GM12873 (cell line): ENCODE results near the gene COA1.

Experiments
- TF ChIP-seq, protein P1 (sequence below): IDR thresholded peaks from 2 replicates; pipeline ENCODE4 v1.5.1; 2012; ENCODE audit warnings: low read depth, mild to moderate bottlenecking, moderate library complexity, low read length, control low read depth; ENCODE audit not compliant: insufficient read depth; ENCODE audit errors: missing control alignments

Gene COA1

DNA sequence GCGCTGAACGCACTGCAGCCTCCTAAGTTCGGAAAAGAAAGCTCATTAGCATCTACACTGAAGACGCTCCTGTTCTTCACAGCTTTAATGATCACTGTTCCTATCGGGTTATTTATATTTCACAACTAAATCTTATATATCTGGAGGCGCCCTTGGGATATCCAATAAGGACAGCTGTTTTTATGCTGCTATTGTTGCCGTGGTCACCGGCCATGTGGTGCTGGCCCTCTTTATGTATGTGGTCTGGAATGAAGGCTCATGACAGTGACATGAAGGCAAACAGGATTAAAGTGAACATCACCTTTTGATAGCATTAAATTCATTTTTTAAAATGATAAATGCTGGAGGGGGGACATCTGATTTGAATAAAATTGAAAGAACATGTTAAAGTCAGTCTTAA is 38.0 kb upstream of the COA1 start:
- TF ChIP-seq, protein P1, sequence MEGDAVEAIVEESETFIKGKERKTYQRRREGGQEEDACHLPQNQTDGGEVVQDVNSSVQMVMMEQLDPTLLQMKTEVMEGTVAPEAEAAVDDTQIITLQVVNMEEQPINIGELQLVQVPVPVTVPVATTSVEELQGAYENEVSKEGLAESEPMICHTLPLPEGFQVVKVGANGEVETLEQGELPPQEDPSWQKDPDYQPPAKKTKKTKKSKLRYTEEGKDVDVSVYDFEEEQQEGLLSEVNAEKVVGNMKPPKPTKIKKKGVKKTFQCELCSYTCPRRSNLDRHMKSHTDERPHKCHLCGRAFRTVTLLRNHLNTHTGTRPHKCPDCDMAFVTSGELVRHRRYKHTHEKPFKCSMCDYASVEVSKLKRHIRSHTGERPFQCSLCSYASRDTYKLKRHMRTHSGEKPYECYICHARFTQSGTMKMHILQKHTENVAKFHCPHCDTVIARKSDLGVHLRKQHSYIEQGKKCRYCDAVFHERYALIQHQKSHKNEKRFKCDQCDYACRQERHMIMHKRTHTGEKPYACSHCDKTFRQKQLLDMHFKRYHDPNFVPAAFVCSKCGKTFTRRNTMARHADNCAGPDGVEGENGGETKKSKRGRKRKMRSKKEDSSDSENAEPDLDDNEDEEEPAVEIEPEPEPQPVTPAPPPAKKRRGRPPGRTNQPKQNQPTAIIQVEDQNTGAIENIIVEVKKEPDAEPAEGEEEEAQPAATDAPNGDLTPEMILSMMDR, result no peak

DNA sequence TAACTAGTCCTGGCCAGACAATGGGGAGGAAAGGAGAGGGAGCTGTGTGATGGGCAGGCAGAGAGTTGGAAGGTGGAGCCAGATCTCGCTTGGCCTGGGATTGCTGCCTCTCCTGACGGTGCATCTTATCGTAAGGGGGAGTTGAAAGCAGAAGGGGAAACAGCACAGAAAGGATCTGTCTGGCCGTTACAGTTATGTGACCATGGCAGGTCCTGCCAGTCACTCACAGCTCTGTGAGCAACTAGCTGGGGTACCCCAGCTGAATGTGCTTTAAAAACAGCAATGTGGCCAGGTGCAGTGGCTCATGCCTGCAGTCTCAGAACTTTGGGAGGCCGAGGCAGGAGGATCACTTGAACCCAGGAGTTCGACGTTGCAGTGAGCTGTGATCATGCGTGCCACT is 37.2 kb upstream of the COA1 start:
- TF ChIP-seq, protein P1, result no peak

DNA sequence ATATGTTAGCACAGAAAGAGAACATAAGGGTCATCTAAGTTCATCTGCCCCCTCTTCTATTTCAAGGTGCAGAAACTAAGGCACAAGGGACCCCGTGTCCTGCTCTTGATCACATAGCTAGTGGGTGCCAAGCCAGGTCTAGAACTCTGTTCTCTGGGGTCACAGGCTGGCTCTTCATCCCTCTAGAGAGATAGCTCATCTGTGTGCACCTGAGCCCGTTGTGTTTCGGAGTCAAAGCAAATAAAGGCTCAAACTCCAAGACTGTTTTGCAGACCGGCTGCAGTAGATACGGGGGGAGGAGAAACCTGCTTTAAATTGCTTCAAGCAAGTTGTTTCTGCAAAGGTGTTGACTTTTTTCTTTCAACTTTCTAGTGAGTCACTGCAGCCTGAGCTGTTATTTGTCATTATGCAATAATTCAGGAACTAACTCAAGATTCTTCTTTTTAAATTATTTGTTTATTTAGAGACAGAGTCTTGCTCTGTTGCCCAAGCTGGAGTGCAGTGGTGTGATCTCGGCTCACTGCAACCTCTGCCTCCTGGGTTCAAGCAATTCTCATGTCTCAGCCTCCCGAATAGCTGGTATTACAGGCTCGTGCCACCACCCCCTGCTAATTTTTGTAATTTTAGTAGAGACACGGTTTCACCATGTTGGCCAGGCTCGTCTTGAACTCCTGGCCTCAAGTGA is 35.6 kb upstream of the COA1 start:
- TF ChIP-seq, protein P1, result no peak

DNA sequence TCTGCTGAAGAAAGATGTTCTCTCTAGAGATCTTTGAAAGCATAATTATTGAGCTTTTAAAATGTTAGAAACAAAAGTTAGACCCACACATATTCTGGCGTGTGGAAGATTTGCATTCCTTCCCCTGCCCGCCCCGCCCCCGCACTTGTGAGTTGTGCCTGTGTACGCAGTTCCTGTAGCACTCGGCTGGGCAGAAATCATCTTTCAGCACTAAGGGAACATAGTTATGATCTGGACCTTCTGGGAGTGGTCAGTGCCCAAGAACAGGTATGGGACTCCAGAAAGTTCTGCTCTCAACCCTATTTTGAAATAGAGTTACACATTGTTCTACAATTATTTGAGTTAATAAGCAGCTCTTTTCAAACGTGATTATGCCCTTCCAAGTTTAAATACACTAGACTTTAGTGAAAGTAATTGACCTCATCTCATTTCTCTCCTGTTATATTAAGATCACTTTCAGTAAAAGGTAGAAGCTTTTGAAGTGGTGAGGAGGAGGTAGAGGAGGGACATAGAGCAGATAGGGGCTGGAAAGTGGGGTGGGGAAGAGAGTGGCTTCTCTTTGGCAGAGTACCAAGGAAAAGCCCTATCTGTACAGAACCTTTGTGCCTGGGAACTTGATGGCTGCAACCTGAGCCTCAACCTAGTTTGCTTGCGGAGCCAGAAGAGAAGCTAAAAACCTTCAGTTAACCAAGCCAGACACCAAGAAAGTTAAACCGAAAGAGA is 34.9 kb upstream of the COA1 start:
- TF ChIP-seq, protein P1, result no peak

DNA sequence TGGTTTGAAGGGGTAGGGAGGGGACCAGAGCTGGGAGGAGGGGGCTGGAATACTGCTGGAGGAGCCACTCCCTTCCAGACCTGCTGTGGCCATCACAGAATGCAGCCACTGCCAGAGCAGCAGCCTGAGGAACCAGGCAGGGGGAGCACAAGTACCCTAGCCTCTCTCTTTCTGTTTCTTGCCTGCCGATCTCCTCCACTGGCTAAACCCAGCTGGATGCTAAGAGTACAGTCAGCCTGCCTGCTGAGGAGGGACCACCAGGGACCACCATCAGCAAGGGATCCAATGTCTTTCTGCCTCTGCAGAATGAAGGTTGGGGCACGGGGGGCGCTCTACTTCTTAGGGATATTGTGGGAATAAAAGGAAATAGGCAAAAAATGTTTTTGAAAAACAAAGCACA is 33.9 kb upstream of the COA1 start:
- TF ChIP-seq, protein P1, result peak; percentile 15

DNA sequence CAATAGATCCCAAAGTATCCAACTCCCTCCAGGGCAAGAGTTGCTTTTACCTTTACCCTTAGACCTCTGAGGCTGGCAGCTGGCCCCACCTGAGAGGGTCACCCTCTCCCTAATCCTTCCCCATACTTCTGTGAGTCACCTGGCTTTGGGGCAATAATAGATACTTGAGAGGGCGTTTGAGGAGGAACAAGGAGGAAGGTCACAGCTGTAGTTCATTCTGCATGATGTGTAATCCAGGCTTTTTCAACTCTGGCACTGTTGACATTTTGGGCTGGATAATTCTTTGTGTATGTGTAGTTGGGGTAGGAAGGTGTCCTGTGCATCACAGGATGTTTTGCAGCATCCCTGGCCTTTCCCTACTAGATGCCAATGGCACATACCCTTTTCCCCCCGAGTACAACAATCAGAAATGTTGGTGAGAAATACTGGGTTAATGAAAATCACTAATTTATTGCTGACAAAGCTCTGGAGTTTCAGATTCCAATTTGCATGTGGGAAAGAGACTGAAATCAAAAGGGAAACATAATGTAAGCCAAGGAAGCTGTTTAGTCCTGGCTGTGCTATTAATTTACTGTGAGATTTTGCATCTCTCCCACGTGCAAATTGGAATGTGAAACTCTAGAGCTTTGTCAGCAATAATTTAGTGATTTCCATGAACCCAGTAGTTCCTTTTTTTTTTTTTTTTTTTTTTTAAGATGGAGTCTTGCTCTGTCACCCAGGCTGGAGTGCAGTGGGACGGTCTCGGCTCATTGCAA is 32.8 kb upstream of the COA1 start:
- TF ChIP-seq, protein P1, result no peak

DNA sequence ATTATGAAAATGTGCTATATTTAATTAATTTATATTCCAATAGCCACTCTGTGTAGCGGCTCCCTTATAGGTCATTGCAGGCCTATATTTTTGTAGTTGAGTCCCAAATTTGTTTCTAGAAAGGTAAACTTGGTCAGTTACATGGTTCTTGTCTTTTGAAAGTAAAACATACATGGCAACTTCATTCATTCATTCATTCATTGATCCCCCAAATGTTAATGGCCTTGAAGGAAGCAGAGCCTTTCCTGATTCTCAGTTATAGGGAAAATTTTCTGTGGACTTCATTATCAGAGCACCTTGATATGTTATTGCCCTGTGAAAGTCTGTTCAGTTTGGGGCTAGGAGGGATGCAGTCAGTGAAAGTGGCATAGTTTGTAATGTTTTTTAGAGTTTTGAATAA is 32.1 kb upstream of the COA1 start:
- TF ChIP-seq, protein P1, result no peak
